NK-92 (cell line): ENCODE data around the gene FAM193A.
"Not testable (repeated sequence)": the region's sequence is repeated elsewhere in the genome, so short reads cannot be mapped to it uniquely, and the experiment has no call there.

Experiments used
- DNase-seq: peaks from one replicate; lab custom pipeline; 2025; ENCODE audit not compliant: unreplicated experiment; lab: John Stamatoyannopoulos, UW

Gene FAM193A

DNA sequence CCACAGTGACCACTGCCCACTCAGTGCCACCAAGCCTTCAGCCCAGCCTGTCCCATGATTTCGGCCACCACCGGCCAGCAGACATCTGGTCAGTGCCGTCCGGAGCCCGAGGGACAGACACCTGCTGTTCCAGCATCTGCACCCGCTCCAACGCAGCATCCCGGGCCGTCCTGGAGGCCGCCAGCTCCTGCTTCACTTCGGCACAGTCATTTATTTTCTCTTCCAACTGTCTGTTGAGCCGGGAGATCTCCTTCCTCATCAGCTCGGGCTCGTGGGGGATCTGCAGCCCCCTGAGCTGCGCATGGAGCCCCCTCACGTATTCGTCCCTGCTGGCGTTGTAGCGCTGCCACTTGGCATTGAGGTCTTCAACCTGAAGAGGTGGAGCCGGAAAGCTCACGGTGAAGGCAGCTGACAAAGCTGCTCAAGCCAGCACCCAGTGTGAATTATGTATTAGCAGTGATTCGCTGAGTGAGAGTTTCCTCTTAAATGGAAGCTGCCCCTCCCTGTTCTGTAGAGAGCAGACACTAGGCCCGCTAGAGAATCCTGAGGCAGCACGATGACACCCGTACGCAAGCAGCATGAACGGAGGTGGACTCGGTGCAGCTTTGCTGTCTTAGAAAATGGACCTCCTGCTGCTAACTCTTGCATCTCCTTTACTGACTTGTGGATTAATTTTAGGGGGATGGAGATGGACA, 208.3 kb downstream of the FAM193A start:
- no peak for DNase-seq

DNA sequence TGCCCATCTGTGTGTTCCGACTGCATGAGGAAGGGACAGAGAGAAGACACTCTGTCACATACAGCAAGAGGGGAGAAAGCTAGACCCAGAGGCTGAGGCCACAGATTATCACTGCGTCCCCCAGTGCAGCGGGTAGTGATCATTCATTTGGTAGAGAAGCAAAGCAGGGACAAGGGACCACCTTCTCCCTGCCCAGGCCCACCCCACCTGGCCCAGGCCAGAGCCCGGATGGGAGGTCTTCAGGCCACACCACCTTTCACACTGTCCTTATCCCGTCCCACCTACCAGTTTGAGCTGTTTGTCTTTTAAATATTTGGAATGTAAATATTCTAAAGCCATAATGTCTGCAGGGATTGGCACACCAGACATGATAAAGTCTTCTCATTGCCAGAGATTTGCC, 209.1 kb downstream of the FAM193A start:
- no peak for DNase-seq

DNA sequence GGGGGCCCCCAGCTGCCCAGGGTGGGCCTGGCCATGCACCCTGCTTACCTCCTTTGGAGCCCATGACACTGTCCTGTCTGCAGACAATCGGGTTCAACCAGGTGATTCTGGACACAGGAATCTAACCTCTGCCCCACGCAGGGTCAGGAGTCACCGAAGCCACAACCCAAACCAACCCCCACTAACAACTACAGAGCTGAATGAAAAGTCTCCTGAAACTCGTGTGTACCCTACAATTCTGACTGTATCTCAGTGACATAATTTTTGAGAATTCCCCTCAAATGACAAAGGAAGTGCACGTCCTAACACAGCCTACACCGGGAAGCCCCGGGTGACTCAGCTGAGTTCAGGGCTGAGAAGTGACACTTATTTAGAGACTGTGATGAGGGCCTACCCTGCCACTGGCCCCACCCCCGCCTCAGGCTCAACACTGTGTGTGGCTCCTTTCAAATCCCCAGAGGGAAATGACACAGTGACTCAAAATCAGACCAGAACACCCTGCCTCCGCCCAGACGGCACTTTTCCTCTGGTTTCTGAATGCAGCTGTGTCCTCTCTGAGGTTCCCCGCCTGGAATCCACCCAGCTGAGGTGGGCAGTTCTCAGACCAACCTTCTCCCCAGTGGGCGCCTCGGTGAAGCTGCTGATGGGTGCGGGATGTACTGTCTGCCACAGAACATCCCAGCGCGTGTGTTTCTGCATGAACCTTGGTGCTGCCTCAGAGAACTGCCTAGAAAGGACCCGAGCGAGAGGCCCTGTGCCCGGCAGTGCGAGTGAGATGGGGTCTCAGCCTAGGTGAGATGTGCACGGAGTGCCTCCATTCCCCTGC, 209.7 kb downstream of the FAM193A start:
- no peak for DNase-seq

DNA sequence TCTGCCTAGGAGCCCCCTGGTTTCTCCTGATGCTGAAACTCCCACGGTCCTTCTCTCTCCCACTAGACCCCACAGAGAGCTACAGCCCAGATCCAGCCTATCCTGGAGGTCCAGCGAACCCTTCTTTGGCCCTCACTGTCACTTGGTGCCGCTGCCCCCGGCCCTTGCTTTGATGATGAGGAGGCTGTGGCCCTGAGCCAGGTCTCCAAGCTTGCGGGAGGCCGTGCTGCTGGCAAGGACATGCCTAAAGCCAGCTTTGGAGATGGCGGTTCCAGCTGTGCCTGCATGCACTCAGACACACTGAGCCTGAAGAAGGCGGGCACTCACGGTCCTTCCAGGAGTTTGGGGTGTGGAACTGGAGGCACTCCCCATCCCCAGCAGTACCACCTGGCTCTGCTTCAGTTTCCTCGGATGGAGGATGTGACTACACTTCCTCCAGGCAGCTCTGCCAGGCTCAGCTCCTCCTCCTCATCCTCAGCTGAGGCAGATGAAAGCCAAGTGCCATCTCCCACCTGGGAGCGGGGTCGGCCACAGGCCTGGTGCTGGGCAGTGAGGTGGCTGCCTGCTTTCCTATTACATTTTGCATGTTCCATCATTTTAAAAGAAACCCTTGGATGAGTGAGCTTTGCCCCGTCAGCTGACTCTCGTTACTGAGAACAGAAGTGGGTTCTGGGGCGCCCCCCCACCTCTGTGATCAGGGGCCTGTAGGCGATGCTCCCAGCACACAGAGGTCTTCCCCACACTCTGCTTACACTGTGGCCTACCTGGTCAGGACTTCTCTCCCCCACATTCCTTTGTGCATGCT, 210.6 kb downstream of the FAM193A start:
- DNase-seq = no peak

DNA sequence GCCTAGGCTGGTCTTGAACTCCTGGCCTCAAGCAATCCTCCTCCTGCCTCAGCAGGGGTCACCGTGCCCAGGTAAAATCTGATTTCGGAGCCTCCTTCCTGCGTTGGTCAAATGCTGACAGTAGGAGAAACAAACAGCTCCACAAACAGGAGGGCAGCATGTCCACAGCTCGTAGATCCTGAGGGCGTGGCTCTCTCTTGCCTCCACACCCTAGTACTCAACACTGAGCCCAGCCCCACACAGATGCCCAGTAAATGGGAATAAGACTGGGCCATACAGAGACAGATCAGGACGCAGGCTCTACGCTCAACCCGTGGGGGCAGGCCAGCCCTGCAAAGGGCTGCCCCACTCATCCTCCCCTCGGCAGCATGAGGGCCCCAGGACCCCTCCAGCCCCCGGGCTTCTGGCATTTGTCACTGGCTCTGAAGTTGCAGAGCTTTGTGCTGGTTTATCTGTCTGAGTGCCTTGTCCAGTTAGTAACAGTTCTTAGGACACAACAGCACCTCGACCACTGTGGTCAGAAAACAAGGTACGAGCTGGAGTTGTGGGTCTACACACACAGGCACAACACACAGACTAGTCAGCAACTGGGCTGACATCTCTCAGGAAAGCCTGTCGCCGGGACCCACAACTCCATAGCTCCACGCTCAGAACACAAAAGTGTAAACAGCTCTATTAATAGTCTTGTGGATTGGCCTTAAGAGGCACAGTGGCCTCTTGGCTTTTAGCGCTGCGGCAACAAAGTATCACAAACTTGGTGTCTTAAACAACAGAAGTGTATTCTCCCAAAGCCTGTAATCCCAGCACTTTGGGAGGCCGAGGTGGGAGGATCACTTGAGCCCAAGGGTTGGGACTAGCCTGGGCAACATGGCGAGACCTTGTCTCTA, 214.5 kb downstream of the FAM193A start:
- DNase-seq = no peak

DNA sequence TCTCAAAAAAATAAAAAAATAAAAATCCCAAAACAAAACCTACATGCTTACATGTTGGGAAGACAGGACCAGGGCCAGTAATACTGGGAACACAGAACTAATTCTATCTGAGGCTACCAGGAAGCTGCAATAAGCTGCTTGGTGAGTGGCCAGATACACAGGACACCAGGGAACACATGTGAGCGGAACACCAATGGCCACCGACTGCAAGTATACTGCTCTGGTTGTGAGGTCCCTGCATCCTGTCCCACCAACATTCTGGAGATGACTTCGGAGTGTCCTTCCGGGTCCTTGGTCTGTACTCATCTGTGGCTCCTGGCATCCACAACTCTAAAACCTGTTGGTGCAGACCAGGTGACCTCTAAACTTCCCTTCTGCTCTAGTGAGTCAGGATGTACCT, 217.0 kb downstream of the FAM193A start:
- DNase-seq = no peak

DNA sequence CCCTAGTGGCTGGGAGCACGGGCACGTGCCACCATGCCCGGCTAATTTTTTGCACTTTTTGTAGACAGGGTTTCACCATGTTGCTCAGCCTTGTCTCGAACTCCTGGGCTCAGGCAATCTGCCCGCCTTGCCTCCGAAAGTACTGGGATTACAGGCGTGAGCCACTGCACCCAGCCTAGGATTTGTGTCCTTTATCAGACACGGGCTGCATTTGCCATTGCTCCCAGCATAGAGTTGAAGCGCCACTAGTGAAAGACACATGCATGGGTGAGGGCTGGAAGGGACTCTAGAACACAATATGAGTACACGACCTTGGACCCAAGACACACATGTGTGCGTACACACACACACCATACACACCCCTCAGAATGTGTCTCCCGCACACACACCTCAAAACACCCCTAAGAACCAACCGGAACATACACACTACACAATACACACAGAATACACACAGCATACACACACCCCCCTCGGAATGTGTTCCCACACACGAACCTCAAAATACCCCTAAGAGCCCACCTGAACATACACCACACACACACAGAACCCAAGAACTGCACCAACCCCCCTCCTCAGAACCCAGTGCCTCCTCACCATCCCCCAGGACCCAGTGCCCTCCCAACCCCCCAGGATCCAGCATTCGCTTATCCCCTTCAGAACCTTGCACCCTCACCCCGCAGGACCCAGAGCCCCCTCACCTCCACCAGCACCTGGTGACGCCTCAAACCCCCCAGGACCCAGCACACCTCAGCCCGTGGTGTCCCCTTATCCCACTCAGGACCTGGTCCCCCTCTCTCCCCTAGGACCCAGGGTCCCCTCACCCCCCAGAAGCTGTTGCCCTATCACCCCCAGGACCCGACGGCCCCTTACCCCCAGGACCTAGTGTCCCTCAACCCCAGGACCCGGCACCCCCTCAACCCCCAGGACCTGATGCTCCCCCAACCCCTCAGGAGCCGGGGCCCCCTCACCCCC, 218.7 kb downstream of the FAM193A start:
- DNase-seq = no peak

DNA sequence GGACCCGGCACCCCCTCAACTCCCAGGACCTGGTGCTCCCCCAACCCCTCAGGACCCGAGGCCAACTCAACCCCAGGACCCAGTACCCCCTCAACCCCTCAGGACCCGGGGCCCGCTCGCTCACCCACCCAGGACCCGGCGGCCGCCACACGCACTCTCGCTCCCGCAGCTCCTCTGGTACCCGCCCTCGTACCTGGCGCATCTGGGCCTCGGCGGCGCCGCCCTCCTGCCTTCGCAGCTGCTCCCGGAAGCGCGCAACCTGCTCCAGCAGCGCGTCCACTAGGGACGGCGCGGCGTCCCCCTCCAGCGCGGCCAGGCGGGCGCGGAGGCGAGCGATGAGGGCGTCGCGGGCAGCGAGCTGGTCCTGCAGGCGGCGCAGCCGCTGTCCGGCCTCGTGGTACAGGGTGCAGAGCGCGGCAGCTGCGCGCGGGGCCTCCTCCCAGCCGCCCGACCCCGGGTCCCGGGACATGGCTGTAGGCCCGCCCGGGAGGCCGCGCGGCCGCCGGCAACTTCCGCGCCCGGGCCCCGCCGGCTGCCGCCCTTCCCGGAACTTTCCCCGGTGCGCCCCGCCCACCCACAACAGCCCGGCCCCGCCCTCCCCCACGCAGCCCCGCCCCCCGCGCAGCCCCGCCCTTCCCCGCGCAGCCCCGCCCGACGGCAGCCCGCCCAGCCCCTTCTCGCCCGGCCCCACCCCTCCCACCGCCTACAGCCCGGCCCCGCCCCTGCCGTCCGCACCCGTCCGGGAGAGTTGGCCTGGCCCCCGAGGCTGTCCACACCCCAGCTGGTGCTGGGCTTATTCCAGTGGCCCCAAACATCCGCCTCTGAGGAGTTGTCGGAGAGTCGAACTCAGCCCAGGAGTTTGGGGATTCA, 219.6 kb downstream of the FAM193A start, which contains the start of gene TNIP2:
TNIP2 (minus strand) TSS at position 516 of the 870 bp plus-strand sequence; CDS start at position 469, 47 bp downstream.
- no peak for DNase-seq

DNA sequence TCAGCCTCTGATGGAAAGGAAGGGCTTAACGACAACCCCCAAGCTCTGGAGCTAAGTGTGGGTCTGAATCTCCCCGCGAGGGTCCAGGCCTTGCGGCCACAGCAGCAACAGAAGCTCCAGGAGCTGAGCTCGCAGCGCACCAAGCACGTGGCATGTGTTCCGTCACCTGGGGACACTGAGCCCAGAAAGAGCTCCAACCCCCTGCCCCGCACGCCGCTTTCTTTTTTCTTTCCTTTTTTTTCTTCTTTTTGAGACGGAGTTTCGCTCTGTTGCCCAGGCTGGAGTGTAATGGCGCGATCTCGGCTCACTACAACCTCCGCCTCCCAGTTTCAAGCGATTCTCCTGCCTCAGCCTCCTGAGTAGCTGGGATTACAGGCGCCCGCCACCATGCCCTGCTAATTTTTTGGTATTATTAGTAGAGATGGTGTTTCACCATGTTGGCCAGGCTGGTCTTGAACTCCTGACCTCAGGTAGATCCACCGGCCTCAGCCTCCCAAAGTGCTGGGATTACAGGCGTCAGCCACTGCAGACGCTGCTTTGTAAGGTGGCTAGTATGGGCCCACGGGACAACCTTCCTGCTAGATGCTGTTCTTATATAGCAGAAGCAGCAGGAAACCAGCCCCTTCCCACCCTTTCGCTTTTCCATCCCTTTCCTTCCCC, 220.4 kb downstream of the FAM193A start:
- DNase-seq = no peak

DNA sequence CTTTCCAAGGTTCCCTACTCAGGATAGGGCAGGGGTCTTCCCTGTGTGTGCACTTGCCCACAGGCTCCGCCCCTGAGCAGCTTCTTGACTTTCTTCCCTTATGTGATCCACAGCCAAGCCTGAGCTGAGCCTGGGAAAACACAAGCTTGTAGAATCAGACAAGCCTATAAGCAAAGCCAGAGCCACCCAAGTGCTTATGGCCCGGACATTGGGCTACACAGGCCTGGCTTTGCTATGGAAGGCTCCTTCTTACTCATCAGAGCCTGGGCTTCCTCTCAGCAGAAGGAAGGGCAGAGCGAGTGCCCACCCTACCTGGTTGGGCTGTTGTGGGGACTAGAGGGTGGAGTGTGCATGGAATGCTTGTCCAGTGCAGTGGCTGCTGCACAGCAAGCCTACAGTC, 221.0 kb downstream of the FAM193A start:
- DNase-seq = no peak

DNA sequence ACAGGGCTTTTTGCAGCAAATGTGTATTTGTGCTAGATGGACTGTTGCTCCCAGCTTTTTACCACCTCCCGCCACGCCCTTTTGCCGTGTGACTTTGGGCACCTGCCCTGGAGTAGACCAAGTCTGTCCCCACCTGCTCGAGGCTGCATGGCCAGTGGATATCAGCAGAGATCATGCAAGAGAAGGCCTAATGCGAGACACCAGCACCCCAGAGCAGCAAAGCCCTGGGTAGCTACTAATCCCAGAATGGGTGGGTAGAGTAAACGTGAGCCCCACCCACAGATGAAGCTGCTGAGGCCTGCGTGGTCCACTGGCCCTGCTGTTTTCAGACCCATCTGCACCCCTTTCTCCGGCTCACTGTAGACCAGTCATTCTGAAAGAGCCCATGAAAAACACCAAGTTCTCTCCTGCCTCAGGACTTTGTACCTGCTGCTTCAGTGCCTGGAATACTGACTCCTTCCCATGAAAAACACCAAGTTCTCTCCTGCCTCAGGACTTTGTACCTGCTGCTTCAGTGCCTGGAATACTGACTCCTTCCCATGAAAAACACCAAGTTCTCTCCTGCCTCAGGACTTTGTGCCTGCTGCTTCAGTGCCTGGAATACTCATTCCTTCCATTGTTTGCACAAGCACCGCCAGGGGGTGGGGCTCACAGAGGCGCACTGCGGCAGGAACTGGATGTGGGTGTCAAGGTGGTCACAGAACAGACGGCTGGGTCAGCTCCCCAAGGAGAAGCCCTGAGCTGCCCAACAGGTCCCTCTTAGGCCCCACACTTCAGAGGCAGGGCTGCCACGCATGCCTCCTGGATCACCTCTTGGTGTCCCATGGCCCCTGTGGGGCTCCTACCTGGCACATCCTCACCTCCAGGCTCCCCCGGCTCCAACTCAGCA, 224.8 kb downstream of the FAM193A start:
- DNase-seq = no peak

DNA sequence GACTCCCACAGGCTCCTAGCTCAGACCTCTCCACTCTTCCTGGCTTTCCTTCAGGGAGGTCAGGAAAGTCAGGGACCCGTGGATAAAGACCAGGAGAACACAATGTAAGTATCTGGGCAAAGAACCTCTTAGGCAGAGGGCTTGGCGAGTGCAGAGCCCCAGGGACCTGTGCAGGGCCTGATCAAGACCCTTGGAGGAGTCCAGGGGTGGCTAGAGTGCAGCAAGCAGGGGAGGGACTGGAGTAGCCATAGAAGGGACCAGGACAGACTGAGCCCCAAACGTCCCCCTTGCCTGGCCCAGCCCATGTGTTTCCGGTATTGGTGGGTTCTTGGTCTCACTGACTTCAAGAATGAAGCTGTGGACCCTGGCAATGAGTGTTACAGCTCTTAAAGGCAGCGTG, 225.6 kb downstream of the FAM193A start:
- no peak for DNase-seq

DNA sequence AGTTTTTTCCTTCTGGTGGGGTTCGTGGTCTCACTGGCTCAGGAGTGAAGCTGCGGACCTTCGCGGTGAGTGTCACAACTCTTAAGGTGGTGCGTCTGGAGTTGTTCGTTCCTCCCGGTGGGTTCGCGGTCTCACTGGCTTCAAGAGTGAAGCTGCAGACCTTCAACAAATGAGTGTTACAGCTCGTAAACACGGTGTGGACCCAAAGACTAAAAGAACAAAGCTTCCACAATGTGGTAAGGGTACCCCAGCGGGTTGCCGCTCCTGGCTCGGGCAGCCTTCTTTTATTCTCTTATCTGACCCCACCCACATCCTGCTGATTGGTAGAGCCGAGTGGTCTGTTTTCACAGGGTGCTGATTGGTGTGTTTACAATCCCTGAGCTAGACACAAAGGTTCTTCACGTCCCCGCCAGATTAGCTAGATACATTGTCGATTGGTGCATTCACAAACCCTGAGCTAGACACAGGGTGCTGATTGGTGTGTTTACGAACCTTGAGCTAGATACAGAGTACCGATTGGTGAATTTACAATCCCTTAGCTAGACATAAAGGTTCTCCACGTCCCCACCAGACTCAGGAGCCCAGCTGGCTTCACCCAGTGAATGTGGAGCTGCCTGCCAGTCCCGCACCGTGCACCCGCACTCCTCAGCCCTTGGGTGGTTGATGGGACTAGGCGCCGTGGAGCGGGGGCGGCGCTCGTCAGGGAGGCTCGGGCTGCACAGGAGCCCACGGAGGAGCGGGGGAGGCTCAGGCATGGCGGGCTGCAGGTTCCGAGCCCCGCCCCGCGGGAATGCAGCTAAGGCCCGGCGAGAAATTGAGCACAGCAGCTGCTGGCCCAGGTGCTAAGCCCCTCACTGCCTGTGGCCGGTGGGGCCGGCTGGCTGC, 226.3 kb downstream of the FAM193A start:
- not testable (repeated sequence) for DNase-seq

DNA sequence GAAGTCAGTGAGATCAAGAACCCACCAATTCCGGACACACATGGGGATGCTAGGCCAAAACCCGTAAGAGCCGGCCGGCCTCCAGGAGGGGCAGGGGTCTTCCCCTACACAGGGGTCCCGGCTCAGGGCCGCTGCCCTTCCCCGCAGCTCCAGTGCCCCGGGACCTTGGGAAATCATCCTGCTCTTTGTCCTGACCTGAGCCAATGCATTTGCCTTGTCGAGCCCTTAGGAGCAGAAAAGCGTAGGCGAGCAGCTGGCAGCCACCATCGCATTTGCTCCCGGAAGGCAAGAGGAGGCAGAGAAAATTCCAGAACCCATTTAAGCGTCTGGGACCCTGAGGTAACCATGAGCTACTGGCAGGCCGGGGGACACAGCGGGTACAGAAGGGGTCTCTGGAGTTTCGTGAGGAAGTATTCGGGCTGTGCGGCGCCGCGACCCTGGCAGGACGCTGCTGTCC, 227.1 kb downstream of the FAM193A start:
- no peak for DNase-seq

DNA sequence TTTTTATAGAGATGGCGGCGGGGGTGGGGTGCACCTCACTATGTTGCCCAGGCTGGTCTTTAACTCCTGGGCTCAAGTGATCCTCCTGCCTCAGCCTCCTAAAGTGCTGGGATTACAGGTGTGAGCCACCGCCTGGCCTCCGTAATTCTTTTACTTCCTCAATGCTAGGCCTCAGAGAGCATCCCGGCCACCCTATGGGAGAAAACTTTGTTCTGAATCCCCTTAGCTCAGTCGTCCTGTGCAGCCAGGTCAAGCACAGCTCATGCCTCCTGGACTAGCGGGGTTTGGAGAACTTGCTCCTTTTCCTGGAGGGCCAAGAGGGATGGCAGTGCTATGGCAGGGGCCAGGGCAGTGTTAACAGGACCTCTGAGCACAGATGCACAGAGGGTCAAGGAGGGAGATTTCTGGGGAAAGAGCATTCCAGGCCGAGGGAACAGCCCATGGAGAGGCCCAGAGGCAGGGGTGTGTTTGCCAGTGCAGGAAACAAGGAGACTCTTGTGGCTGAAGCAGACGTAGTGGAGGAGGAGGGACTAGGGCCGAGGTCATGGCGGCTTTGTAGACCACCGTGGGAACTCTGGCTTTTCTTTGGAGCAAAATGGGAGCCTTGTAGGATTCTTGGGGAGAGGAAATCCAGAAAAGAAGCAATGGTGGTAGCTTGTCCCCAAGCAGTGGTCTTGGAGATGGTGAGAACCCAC, 229.5 kb downstream of the FAM193A start:
- DNase-seq = no peak
